HG03039 (cell line): ENCODE measurements around the gene CNEP1R1.
A peak's percentile ranks its signal among the peaks of the same experiment; 100 is the strongest.
"Not testable (repeated sequence)": the region's sequence is repeated elsewhere in the genome, so short reads cannot be mapped to it uniquely, and the experiment has no call there.

Source experiments
- ATAC-seq: cut with Tn5 transposase; IDR thresholded peaks from one replicate; pipeline ENCODE4 v1.9.1; 2021; ENCODE audit warnings: mild to moderate bottlenecking, moderate library complexity; ENCODE audit not compliant: unreplicated experiment

CNEP1R1 gene

GRCh38 chr16:50024684-50025536, at the start of gene CNEP1R1:
Gene CNEP1R1, plus strand, starts transcription at chr16:50025225. Its CDS starts 91 bp downstream, at chr16:50025316.
- peak; percentile 98 for ATAC-seq

GRCh38 chr16:49977427-49977826, 47.6 kb upstream of the CNEP1R1 start:
- ATAC-seq: no peak

GRCh38 chr16:49978569-49979326, 46.3 kb upstream of the CNEP1R1 start:
- no peak for ATAC-seq

DNA sequence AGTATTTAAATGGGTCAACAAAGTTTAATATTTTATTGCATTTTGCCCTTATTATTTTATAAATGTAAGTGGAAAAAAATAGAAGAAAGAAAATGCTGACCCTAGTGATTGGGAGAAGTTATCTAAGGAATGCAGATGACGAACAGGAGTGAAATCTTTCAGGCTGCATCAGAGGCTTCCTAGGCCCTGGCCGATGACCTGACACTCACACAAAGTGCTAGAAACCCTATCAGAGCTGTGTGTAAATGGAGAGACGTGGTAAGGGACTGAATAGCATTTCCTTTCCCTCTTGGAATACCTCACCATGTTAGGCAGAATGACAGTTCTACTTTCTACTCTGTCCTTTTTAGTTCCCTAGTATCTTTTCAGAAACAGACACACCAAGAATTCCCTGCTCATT, 44.9 kb upstream of the CNEP1R1 start:
- no peak for ATAC-seq

GRCh38 chr16:49986351-49987124, 38.5 kb upstream of the CNEP1R1 start:
- no peak for ATAC-seq

GRCh38 chr16:49987381-49987780, 37.6 kb upstream of the CNEP1R1 start:
- no peak for ATAC-seq

DNA sequence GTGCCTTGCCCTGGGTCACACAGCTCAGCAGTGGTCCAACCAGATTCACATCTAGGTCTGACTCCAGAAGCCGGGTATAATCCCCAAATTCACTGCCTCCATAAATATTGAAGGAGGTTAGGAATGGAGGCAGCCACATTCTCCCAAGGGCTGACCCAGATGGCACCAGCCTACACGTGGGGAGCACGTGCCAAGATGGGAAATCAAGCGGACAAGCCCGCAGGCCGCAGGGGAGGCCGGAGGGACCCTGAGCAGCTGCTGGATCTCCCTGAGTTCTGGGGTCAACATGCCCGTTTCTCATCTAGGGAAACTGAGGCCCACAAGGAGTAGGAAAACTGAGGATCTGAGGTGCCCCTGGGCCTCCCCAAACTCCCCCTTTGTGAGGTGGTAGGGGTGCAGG, 32.2 kb upstream of the CNEP1R1 start:
- ATAC-seq: no peak

GRCh38 chr16:49993579-49993978, 31.4 kb upstream of the CNEP1R1 start:
- ATAC-seq: no peak

DNA sequence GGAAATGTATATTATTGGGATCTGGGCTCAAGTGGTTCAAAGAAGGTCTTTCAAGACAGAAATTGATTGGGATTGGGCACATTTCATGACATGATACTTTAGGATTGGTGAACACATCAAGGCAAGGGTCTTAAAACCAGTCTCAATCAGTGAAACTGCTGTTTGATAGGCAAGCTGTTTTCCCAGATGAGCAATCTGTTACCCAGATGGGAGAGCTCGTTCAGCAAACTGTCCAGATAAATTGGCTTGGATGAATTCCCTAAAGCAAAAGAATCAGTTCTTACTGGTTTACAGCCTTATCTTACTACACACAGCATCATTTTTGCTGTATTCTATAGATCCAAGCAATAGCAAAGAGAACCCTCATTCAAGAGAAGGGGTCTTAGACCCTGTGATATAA, 31.0 kb upstream of the CNEP1R1 start:
- no peak for ATAC-seq

- no peak for ATAC-seq
Observed at GRCh38 chr16:49995720-49996119, 29.3 kb upstream of the CNEP1R1 start.

DNA sequence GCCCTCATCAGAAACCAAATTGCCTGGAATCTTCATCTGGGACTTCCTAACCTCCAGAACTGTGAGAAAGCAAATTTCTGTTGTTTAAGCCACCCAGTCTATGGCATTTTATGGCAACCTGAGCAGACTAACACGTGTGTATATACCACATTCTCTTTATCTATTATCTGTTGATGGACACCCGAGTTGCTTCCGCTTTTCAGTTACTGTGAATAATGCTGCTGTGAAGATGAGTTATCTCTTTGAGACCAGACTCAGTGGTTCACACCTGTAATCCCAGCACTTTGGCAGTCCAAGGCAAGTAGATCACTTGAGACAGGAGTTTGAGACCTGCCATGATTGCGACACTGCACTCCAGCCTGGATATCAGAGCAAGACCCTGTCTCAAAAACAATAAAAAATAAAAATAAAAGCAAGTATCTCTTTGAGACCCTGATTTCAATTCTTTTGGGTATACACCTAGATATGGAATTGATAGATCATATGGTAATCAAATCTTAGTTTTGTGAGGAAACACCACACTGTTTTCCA, 27.2 kb upstream of the CNEP1R1 start:
- ATAC-seq: no peak

- no peak for ATAC-seq
Observed at GRCh38 chr16:49998991-49999390, 26.0 kb upstream of the CNEP1R1 start.

GRCh38 chr16:50001144-50001543, 23.9 kb upstream of the CNEP1R1 start:
- ATAC-seq: no peak

DNA sequence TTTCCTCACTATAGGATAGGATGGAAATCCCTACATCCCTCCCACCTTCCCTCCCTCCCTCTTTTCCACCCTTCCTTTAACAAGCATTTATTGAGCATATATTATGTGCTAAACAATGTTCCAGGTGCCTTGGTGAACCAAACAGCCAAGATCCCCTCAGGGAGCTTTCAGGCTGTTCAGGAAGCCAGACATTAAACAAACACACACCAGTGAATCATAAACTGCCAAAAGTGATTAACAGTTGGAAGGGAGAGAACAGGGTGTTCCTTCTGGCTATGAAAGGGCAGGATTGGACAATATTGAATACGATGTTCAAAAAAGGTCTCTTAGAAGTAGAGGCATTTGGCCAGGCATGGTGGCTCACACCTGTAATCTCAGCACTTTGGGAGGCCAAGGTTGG, 22.8 kb upstream of the CNEP1R1 start:
- ATAC-seq: no peak

DNA sequence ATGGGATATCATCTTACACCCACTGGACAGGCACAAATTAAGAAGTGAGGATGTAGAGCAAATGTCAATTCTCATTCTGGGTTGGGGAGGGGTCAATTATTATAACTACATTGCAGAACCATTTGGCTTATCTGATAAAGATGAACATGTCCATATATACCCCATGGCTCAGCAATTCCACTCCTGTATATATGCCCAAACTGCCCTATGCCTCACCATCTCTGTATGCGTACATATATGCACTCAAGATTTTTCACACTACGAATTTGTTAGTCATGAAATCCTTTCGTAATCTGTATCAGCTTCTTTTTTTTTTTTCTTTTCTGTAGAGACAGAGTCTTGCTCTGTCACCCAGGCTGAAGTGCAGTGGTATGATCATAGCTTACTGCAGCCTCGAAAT, 20.8 kb upstream of the CNEP1R1 start:
- no peak for ATAC-seq

DNA sequence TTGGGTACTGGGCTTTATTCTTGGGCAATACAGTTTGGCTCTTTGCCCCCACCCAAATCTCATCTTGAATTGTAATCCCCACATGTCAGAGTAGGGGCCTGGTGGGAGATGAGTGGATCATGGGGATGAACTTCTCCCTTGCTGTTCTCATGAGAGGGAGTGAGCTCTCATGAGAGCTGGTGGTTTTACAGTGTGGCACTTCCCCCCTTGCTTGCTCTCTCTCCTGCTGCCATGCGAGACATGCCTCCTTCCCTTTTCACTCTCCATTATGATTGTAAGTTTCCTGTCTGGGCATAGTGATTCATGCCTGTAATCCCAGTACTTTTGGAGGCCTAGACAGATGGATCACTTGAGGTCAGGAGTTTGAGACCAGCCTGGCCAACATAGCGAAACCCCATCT, 18.1 kb upstream of the CNEP1R1 start:
- ATAC-seq: no peak

GRCh38 chr16:50007744-50008143, 17.3 kb upstream of the CNEP1R1 start:
- no peak for ATAC-seq

- no peak for ATAC-seq
Observed at GRCh38 chr16:50010212-50010611, 14.8 kb upstream of the CNEP1R1 start.

DNA sequence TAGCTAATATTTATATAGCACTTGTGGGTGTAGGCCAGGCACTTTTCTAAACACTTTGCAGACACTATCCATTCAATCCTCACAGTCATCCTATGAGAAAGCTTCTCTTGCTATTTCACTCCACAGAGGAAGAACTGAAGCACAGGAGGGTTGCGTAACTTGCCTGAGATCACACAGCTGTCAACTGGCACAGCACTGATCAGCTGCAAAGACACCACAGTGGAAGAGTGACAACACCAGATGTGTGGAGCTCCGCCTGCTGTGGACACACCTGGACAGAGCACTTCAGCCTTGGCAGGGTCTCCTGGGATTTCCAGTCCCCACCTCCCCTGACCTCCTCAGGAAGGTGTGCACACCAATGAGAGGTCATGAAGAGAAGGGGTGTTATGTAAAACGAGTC, 13.3 kb upstream of the CNEP1R1 start:
- ATAC-seq: no peak

DNA sequence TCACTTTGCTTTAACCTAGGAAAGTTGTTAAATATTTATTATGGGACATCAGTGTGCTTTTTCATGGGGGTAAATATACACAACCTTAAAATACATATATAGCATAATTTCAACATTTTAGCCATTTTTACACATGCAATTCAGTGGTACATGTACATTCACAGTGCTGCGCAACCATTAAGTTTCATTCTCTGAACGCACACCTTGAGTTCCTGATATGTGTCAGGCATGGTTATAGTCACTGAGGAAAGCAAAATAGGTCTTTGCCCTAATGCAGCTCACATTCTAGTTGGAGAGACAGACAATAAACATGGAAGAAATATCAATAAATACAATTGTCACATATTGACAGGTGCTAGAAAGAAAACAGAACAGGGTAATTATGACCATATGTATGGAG, 12.8 kb upstream of the CNEP1R1 start:
- no peak for ATAC-seq

- not testable (repeated sequence) for ATAC-seq
Observed at GRCh38 chr16:50014211-50014610, 10.8 kb upstream of the CNEP1R1 start.
